HG03469 (cell line): Measurements from ENCODE around the gene ARHGEF1.

Source experiments
- ATAC-seq: cut with Tn5 transposase; IDR thresholded peaks from one replicate; pipeline ENCODE4 v1.9.1; 2021; ENCODE audit warnings: mild to moderate bottlenecking, moderate library complexity, moderate number of reproducible peaks; ENCODE audit not compliant: unreplicated experiment

Gene ARHGEF1

DNA sequence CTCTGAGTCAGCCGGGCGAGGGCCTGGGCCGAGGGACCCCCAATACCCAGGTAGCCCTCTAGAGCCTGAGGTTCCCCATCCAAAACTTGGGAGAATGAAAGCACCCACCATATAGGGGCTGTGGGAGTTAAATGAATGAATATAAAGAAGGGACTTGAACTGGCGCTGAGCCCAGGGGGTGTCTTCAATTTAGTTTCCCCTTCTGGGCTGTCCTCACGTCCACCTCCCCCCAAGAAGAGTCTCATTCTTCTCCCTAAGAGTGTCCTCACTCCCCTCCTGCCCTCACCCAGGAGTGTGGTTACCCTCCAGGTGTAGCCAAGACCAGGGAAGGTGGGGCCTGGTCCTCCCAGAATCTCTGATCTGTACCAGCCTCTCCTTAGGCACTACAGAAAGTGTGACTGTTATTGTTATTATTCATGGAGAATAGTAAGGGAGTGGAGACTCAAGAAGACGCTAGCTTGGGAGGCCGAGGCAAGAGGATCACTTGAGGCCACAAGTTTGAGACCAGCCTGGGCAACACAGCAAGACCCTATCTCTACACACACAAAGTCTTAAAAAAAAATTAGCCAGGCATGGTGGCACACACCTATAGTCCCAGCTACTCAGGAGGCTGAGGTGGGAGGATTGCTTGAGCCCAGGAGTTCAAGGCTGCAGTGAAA, 3.2 kb upstream of the ARHGEF1 start:
- ATAC-seq = no peak

DNA sequence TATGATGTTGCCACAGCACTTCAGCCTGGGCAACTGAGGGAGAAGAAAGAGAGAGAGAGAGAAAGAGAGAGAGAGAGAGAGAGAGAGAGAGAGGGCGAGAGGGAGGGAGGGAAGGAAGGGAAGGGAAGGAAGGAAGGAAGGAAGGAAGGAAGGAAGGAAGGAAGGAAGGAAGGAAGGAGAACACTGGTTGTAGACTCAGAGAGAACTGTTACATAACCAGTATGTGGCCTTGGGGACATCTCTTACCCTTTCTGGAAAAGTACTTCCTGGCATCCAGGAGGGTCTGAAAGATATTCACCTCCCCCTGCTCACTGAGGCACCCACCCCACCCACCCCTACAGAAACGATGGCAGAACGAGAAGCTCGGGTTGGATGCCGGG, 2.7 kb upstream of the ARHGEF1 start:
- no peak for ATAC-seq

- ATAC-seq = no peak
Measured at GRCh38 chr19:41883463-41883820, 458 bp downstream of the ARHGEF1 start.

DNA sequence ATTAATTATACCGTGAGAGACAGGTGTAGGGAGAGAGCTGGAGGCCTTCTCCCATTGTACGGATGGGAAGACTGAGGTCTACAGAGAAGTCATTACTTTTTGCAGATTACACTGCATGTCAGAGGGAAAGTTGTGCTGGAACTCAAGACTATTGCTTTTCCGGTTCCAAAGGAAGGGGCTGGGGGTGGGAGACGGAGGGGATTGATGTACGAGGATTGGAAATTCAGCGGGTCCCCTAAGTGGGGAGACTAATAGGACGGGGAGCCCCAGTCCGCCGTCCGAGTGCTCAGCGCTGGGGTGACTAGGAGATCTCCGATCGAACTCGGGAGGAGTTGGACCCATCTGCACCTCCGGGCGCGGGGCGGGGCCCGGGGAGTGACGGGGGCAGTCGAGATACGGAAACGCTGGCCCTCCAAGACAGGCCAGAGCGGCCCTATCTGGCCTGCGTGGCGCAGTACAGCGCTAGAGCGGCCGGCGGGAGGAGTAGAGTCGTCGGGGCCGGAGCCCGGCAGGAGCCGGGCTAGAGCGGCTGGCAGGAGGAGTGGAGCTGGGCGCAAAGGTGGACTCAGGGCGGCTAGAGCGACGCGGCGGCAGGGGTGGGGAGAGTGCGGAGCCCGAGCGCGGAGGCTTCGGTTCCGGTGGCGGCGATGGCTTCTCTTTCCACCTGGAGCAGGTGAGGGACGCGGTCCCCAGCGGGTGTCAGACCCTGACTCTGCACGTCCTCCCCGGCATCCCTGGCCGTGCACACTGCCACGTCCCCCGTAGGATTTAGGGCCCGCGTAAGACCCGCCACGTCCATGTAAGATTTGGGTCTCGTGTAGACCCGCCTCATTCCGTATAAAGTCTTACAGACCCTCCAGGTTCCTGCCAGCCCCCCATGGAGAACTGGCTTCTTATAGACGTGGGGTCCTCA, 1.1 kb downstream of the ARHGEF1 start:
- peak; percentile 57 for ATAC-seq

- ATAC-seq = no peak
Measured at GRCh38 chr19:41886761-41887710, 4.1 kb downstream of the ARHGEF1 start.

- no peak for ATAC-seq
Measured at GRCh38 chr19:41887711-41888382, 4.9 kb downstream of the ARHGEF1 start.

DNA sequence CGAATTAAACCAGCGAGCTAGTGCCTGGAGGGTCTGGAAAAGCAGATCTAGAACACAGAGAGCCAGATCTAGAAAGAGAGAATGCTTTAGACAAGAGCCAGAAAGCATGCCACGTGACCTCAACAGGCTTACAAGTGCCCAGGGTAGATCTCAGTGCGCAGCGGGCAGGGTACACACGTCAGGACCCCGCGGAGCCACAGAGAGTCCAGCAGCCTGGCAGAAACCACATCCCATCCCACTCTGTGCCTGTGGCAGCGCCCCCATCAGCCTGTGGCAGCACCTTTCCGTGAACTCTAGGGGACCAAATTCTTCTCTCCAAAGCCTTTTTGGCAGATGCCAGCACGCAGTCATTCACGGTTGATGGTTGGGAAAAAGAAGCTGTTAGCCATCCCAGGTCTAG, 5.9 kb downstream of the ARHGEF1 start:
- no peak for ATAC-seq

GRCh38 chr19:41889896-41890295, 6.9 kb downstream of the ARHGEF1 start:
- ATAC-seq = no peak

GRCh38 chr19:41890936-41891335, 8.0 kb downstream of the ARHGEF1 start:
- ATAC-seq = no peak

- no peak for ATAC-seq
Measured at GRCh38 chr19:41892173-41892902, 9.4 kb downstream of the ARHGEF1 start.

DNA sequence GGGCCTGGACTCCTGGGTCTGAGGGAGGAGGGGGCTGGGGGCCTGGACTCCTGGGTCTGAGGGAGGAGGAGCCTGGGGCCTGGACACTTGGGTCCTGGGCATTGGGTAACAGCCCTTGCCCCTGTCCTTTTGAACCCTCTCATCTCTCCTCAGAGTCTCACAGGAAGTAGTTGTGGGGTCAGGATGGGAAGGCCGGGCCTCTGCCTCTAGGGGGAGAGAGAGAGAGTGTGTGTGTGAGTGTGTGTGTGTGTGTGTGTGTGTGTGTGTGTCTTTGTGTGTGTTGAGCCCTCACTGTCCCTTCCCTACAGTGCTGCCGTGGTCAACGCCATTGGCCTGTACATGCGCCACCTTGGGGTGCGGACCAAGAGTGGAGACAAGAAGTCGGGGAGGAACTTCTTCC, 10.9 kb downstream of the ARHGEF1 start:
- no peak for ATAC-seq

GRCh38 chr19:41894350-41894749, 11.4 kb downstream of the ARHGEF1 start:
- no peak for ATAC-seq

- no peak for ATAC-seq
Measured at GRCh38 chr19:41895745-41896580, 13.0 kb downstream of the ARHGEF1 start.

DNA sequence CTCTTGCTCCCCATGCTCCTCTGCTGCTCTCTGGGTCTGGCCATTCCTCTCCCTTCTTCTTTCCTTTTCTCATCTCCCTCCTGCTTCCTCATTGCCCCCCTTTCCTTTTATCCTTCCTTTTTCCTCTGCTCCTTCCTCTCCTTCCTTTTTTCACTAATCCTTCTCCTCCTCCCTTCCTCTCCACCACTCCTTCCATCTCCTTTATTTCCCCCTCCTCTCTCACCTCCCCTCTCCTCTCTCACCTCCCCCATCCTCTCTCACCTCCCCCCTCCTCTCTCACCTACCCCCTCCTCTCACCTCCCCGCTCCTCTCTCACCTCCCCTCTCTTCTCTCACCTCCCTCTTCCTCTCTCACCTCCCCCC, 13.6 kb downstream of the ARHGEF1 start:
- no peak for ATAC-seq

- ATAC-seq = no peak
Measured at GRCh38 chr19:41897181-41897580, 14.2 kb downstream of the ARHGEF1 start.

DNA sequence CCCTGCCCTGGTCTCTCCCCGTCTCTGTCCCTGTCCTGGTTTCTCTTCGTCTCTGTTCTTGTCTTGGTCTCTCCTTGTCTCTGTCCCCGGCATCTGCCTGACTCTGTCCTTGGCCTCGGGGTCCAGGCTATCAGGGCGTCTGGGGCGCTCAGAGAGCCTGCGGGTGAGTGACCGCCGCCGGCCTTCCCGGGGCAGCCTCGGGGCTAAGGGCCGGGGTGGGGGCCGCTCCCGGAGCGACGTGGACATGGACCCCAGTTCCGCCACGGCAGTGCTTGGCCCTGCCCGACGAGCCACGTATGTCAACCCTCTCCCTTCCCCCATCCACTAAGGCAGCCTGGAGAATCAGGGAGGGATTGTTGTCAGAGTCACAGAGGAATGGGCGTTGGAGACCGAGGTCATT, 14.8 kb downstream of the ARHGEF1 start:
- no peak for ATAC-seq

GRCh38 chr19:41898235-41898634, 15.3 kb downstream of the ARHGEF1 start:
- ATAC-seq = no peak

- no peak for ATAC-seq
Measured at GRCh38 chr19:41901707-41902360, 18.9 kb downstream of the ARHGEF1 start.

GRCh38 chr19:41902594-41902993, 19.6 kb downstream of the ARHGEF1 start:
- ATAC-seq = no peak
